Bronchial epithelial cell (primary cell): ENCODE results near the gene TCEA2. TPM values are rescaled to one million over a fixed set of nuclear protein-coding genes. Genes with fewer than 3 reads are reported as not detected.
"Not testable (repeated sequence)": the region's sequence is repeated elsewhere in the genome, so short reads cannot be mapped to it uniquely, and the experiment has no call there.

Experiments used
- DNase-seq: peaks from one replicate; pipeline ENCODE4 v3.0.0-alpha.2; 2010; ENCODE audit warnings: low read depth
- FAIRE-seq: peaks from 2 replicates; lab custom pipeline; 2011; peaks lifted over from hg19 to GRCh38; lab: Jason Lieb, UNC
- H3K27me3 ChIP-seq: 2 replicates; pipeline ENCODE4 v1.5.1; 2011; ENCODE audit warnings: low read length; ENCODE audit not compliant: control insufficient read depth, insufficient read depth
- H3K36me3 ChIP-seq: 2 replicates; pipeline ENCODE4 v1.5.1; 2011; ENCODE audit warnings: low read length; ENCODE audit not compliant: control insufficient read depth, insufficient read depth
- H3K4me3 ChIP-seq: 2 replicates; pipeline ENCODE4 v1.5.1; 2011; ENCODE audit warnings: mild to moderate bottlenecking, low read depth, low read length, control low read depth
- CTCF ChIP-seq: IDR thresholded peaks from 2 replicates; pipeline ENCODE4 v1.5.1; 2011; ENCODE audit warnings: mild to moderate bottlenecking, moderate library complexity, low read length, control low read depth, inconsistent platforms; ENCODE audit not compliant: insufficient read depth, severe bottlenecking
- total RNA-seq: library from RNA; depleted of rRNA; stranded (reverse); fragments of >200 nt; gene quantifications from 2 replicates; pipeline ENCODE4 v1.2.1, GENCODE V29; 2014

Gene TCEA2
- total RNA-seq, 1 donor from 2014 or later = 5.5 TPM

DNA sequence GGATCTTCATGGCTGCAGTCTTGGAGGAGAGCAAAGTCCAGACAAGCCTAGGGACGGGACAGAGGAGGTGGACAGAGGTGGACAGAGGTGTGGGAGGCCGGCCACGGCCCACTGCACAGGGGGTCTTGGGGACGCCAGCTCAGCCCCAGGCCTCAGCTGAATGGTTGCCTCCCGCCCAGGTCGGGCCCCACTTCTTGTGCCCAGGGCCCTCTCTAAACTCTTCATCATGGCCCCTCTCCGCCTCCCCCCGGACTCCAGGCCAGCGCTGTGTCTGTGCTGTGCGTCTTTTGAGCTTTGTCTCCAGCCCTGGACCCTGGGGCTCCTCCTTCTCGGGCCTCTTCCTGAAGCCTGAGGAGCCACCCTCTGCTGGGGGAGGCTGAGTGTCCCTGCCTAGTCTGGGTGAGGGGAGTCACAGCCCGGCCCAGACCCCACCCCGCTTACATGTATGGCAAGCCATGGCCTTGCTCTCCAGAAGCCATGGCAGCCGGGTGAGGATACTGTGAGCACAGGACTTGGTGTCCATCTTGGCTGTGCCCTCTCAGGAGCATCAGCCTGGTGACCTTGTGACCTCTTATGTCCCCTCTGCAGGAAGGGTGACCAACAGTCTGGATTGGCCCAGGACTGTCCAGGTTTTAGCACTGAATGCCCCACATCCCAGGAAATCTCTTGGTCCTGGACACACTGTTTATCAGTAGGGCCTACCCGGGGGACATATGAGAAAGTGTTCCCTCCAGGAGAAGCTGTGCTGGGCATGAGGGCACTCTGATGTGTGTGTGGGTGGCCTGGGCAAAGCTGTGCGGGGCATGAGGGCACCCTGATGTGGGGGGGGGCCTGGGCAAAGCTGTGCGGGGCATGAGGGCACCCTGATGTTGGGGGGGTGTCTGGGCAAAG is 53.8 kb downstream of the TCEA2 start:
- H3K4me3 ChIP-seq = no peak overlapping the region
- no peaks in the 10 kb centered on the region for H3K36me3 ChIP-seq
- DNase-seq (no peak), FAIRE-seq (no peak)
- H3K27me3 ChIP-seq = no peaks in the 10 kb centered on the region
- no peak for TF ChIP-seq CTCF

DNA sequence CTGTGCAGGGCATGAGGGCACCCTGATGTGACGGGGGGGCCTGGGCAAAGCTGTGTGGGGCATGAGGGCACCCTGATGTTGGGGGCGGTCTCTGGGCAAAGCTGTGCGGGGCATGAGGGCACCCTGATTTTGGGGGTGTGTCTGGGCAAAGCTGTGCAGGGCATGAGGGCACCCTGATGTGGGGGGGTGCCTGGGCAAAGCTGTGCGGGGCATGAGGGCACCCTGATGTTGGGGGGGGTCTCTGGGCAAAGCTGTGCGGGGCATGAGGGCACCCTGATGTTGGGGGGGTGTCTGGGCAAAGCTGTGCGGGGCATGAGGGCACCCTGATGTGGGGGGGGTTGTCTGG is 54.4 kb downstream of the TCEA2 start:
- DNase-seq, FAIRE-seq, H3K4me3 ChIP-seq, H3K27me3 ChIP-seq, H3K36me3 ChIP-seq: not testable (repeated sequence)

GRCh38 chr20:64119301-64119680 is 56.3 kb downstream of the TCEA2 start:
- Histone ChIP-seq H3K4me3 (no peak overlapping the region), H3K36me3 (no peaks in the 10 kb centered on the region), H3K27me3 (no peaks in the 10 kb centered on the region)
- no peak for TF ChIP-seq CTCF
- FAIRE-seq (no peak), DNase-seq (no peak)

DNA sequence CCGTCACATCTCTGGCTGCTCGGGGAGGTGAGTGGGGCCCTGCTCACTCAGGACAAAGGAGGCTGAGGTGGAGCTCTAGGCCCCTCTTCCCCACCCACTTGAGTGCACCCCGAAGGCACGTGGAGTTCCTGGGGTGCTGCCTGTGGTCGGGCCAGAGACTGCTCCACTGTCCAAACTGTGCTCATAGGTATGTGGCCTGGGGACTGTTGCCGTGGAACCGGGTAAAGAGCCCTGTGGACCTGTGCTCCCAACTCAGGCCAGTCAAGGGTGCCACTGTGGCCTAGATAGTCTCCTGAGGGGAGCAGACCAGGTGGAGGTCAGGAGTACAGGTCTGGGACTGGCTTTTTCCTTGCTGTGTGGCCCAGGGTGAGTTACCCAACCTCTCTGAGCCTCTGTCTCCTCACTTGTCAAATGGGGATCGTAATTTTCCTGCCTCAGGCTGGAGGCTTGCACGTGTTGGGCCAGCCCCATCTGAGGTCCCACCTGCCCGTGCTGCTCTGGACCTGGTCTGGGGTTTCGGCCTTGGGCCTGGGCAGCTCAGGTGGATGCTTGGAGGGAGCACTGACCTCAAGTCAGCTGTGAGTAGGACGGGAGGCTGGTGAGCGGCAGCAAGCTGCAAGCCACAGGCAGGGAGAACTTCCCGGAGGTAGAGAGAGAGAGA is 56.8 kb downstream of the TCEA2 start:
- Histone ChIP-seq H3K27me3 (no peaks in the 10 kb centered on the region), H3K36me3 (no peaks in the 10 kb centered on the region), H3K4me3 (no peak overlapping the region)
- DNase-seq (no peak), FAIRE-seq (no peak)
- no peak for TF ChIP-seq CTCF

DNA sequence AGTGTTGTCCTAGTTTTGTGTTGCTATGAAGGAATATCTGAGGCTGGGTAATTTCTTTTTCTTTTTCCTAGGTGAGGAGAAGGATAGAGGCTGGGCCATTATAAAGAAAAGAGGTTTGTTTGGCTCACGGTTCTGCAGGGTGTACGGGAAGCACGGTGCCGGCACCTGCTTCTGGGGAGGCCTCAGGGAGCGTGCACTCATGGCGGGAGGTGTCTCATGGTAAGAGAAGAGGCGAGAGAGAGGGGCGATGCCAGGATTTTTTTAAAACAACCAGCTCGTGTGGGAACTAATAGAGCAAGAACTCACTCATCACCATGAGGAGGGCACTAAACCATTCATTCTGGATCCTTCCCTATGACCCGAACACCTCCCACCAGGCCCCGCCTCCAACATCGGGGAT is 58.6 kb downstream of the TCEA2 start:
- no peak for DNase-seq
- Histone ChIP-seq H3K4me3 (no peak overlapping the region), H3K36me3 (no peaks in the 10 kb centered on the region), H3K27me3 (no peaks in the 10 kb centered on the region)
- FAIRE-seq = no peak
- no peak for TF ChIP-seq CTCF

Other genes starting within 250 kb of the TCEA2 start
- gene ZBTB46, start 231.9 kb upstream of the TCEA2 start, total RNA-seq = 0.53 and 2.0 TPM in 2 replicates
- gene ABHD16B, start 201.7 kb upstream of the TCEA2 start, total RNA-seq = not detected in 2 replicates
- 172 and 184 TPM in 2 replicates for gene TPD52L2, start 197.9 kb upstream of the TCEA2 start, total RNA-seq
- 120 and 121 TPM in 2 replicates for gene DNAJC5, start 168.1 kb upstream of the TCEA2 start, total RNA-seq
- 16.8 and 19.0 TPM in 2 replicates for gene UCKL1, start 106.8 kb upstream of the TCEA2 start, total RNA-seq
- 4.5 and 6.1 TPM in 2 replicates for gene ZNF512B, start 93.3 kb upstream of the TCEA2 start, total RNA-seq
- gene SAMD10, start 83.6 kb upstream of the TCEA2 start, total RNA-seq = 1.1 and 2.7 TPM in 2 replicates
- gene PRPF6, start 82.1 kb upstream of the TCEA2 start, total RNA-seq = 41.0 and 48.4 TPM in 2 replicates
- 0.53 and 1.2 TPM in 2 replicates for gene C20orf204, start 27.0 kb upstream of the TCEA2 start, total RNA-seq
- gene SOX18, start 13.6 kb upstream of the TCEA2 start, total RNA-seq = not detected in 2 replicates
- 6.1 and 6.7 TPM in 2 replicates for gene RGS19, start 16.3 kb downstream of the TCEA2 start, total RNA-seq
- under 0.01 and 0.13 TPM in 2 replicates for gene OPRL1, start 16.9 kb downstream of the TCEA2 start, total RNA-seq
- 0.13 TPM in 1 of 2 replicates, not detected in the other for gene LKAAEAR1, start 21.2 kb downstream of the TCEA2 start, total RNA-seq
- gene NPBWR2, start 44.4 kb downstream of the TCEA2 start, total RNA-seq = not detected in 2 replicates
- gene MYT1, start 101.3 kb downstream of the TCEA2 start, total RNA-seq = not detected in 2 replicates
- 19.0 and 26.9 TPM in 2 replicates for gene PCMTD2, start 192.6 kb downstream of the TCEA2 start, total RNA-seq